ENCODE results near the gene PLXNA2. TPM values are rescaled to one million over a fixed set of nuclear protein-coding genes. Genes with fewer than 3 reads are reported as not detected.

The PLXNA2 gene
- total RNA-seq, 1 donor from 2014 or later, result 1.7 TPM

GRCh38 chr1:208074353-208074752, 169.8 kb downstream of the PLXNA2 start:
- TF ChIP-seq EZH2phosphoT487 (IDR thresholded peaks at IDR 0.05), result no peak
- H3K27ac ChIP-seq, result no peak overlapping the region
- no peaks in the 10 kb centered on the region for H4K20me1 ChIP-seq (ENCODE audit: low read depth)
- no peak overlapping the region for H3K4me2 ChIP-seq
- H3K4me1 ChIP-seq, result peaks cover 32% of the 10 kb centered on the region
- H3K36me3 ChIP-seq, result no peaks in the 10 kb centered on the region
- Mint-ChIP-seq H3K36me3 (peaks cover 20% of the 10 kb centered on the region), H3K4me3 (no peak overlapping the region), H3K9me3 (peaks cover 2% of the 10 kb centered on the region), H3K4me1 (peaks cover 63% of the 10 kb centered on the region), H3K27ac (no peak overlapping the region), H3K27me3 (ENCODE audit: insufficient read depth, low read depth) (no peaks in the 10 kb centered on the region)
- no peak overlapping the region for H3K9ac ChIP-seq
- no peak for DNase-seq (ENCODE audit: low spot score)
- H3K27me3 ChIP-seq, result no peaks in the 10 kb centered on the region
- no peak overlapping the region for H2AFZ ChIP-seq (replicated peaks)
- H3K4me3 ChIP-seq, result no peak overlapping the region
- no peaks in the 10 kb centered on the region for H3K79me2 ChIP-seq (ENCODE audit: low read depth)
- peaks cover 18% of the 10 kb centered on the region for H3F3A ChIP-seq (ENCODE audit: low read depth)
- no peaks in the 10 kb centered on the region for H3K9me3 ChIP-seq (ENCODE audit: low read depth)

DNA sequence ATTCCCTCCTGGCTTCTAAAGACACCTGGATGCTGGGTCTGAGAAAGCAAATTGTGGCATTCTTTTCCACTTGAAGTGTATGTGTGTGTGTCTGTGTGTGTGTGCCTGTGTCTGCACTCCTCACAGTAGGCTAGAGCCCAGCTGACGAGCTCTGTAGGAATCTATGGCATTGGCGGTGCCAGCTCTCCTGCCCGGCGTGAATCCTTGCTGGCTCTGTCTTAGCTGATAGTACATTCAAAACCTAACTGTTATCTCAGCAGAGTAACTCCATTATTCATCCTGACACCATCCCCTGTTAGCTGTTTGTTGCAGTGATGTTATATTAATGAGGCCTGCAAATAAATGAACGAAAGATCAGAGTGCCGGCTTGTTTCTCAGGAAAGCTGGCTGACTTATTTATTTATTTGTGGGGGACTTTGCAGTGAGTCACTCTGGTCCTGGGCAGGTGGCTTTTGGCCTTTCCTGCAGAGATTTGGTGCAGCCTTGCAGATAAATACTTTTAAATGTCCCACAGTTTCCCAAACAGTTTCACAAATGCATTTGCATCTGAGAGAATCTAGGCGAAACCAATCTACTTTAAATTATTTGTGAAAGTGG, 172.7 kb downstream of the PLXNA2 start:
- H3K27ac Mint-ChIP-seq, result peak overlapping the region; percentile 74
- no peak overlapping the region for H2AFZ ChIP-seq (replicated peaks)
- H3K4me1 ChIP-seq, result peaks cover 23% of the 10 kb centered on the region
- peaks cover 2% of the 10 kb centered on the region for H3K9me3 Mint-ChIP-seq
- no peaks in the 10 kb centered on the region for H3K36me3 ChIP-seq
- H3F3A ChIP-seq (ENCODE audit: low read depth), result no peaks in the 10 kb centered on the region
- H3K4me3 ChIP-seq, result no peak overlapping the region
- no peak overlapping the region for H3K27ac ChIP-seq
- H3K79me2 ChIP-seq (ENCODE audit: low read depth), result no peaks in the 10 kb centered on the region
- no peaks in the 10 kb centered on the region for H3K27me3 ChIP-seq
- H3K9ac ChIP-seq, result no peak overlapping the region
- H3K4me2 ChIP-seq, result no peak overlapping the region
- no peak overlapping the region for H3K4me3 Mint-ChIP-seq
- H3K4me1 Mint-ChIP-seq, result peaks cover 50% of the 10 kb centered on the region
- no peak for TF ChIP-seq EZH2 (IDR thresholded peaks at IDR 0.05)
- TF ChIP-seq, protein P1, sequence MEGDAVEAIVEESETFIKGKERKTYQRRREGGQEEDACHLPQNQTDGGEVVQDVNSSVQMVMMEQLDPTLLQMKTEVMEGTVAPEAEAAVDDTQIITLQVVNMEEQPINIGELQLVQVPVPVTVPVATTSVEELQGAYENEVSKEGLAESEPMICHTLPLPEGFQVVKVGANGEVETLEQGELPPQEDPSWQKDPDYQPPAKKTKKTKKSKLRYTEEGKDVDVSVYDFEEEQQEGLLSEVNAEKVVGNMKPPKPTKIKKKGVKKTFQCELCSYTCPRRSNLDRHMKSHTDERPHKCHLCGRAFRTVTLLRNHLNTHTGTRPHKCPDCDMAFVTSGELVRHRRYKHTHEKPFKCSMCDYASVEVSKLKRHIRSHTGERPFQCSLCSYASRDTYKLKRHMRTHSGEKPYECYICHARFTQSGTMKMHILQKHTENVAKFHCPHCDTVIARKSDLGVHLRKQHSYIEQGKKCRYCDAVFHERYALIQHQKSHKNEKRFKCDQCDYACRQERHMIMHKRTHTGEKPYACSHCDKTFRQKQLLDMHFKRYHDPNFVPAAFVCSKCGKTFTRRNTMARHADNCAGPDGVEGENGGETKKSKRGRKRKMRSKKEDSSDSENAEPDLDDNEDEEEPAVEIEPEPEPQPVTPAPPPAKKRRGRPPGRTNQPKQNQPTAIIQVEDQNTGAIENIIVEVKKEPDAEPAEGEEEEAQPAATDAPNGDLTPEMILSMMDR (IDR thresholded peaks at IDR 0.05), result no peak
- no peak for TF ChIP-seq EZH2phosphoT487 (IDR thresholded peaks at IDR 0.05)
- peaks cover 19% of the 10 kb centered on the region for H3K36me3 Mint-ChIP-seq
- peaks cover 5% of the 10 kb centered on the region for H3K27me3 Mint-ChIP-seq (ENCODE audit: insufficient read depth, low read depth)
- DNase-seq (ENCODE audit: low spot score), result no peak
- H4K20me1 ChIP-seq (ENCODE audit: low read depth), result no peaks in the 10 kb centered on the region
- no peaks in the 10 kb centered on the region for H3K9me3 ChIP-seq (ENCODE audit: low read depth)

- no peak overlapping the region for H3K4me3 ChIP-seq
- no peak overlapping the region for H3K4me2 ChIP-seq
- Mint-ChIP-seq H3K9me3 (peaks cover 2% of the 10 kb centered on the region), H3K4me1 (peaks cover 52% of the 10 kb centered on the region), H3K36me3 (peaks cover 19% of the 10 kb centered on the region), H3K4me3 (no peak overlapping the region), H3K27ac (peak overlapping the region; percentile 54), H3K27me3 (ENCODE audit: insufficient read depth, low read depth) (peaks cover 12% of the 10 kb centered on the region)
- H3K27me3 ChIP-seq, result no peaks in the 10 kb centered on the region
- no peaks in the 10 kb centered on the region for H3K36me3 ChIP-seq
- H3K9ac ChIP-seq, result no peak overlapping the region
- no peaks in the 10 kb centered on the region for H4K20me1 ChIP-seq (ENCODE audit: low read depth)
- H3K79me2 ChIP-seq (ENCODE audit: low read depth), result no peaks in the 10 kb centered on the region
- no peak for DNase-seq (ENCODE audit: low spot score)
- H2AFZ ChIP-seq (replicated peaks), result no peak overlapping the region
- no peak overlapping the region for H3K27ac ChIP-seq
- peaks cover 22% of the 10 kb centered on the region for H3K4me1 ChIP-seq
- H3K9me3 ChIP-seq (ENCODE audit: low read depth), result no peaks in the 10 kb centered on the region
- no peaks in the 10 kb centered on the region for H3F3A ChIP-seq (ENCODE audit: low read depth)
- TF ChIP-seq, protein P1 (IDR thresholded peaks at IDR 0.05), result no peak
- no peak for TF ChIP-seq EZH2phosphoT487 (IDR thresholded peaks at IDR 0.05)
- TF ChIP-seq EZH2 (IDR thresholded peaks at IDR 0.05), result no peak
Measured at GRCh38 chr1:208069908-208070307, 174.3 kb downstream of the PLXNA2 start.

DNA sequence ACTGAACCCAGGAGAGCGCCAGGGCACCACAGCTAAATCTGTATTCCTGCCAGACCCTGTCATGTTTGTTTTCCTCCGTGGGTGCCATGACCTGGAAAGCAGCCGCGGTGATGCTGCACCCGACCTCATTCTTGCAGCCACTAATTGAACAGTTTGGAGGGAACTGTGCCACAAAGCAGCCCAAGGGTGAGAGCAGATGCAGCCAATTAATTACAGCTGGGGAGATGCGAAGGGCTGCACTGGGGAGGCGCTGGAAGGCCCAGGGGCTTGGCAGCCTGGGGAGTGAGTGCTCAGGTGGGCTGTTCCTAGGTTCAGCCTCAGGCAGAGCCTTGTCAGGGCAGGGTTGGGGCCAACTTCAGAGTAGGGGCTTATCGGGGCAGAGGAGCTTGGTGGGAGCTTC, 174.9 kb downstream of the PLXNA2 start:
- peaks cover 52% of the 10 kb centered on the region for H3K4me1 Mint-ChIP-seq
- no peaks in the 10 kb centered on the region for H3K9me3 Mint-ChIP-seq
- no peak for DNase-seq (ENCODE audit: low spot score)
- Histone ChIP-seq H3K27ac (no peak overlapping the region), H3F3A (ENCODE audit: low read depth) (no peaks in the 10 kb centered on the region), H3K9me3 (ENCODE audit: low read depth) (no peaks in the 10 kb centered on the region), H3K36me3 (no peaks in the 10 kb centered on the region), H2AFZ (replicated peaks) (no peak overlapping the region), H4K20me1 (ENCODE audit: low read depth) (no peaks in the 10 kb centered on the region), H3K4me2 (peak overlapping the region; percentile 5), H3K4me1 (peaks cover 22% of the 10 kb centered on the region), H3K9ac (no peak overlapping the region), H3K79me2 (ENCODE audit: low read depth) (no peaks in the 10 kb centered on the region), H3K4me3 (no peak overlapping the region), H3K27me3 (no peaks in the 10 kb centered on the region)
- H3K36me3 Mint-ChIP-seq, result peaks cover 13% of the 10 kb centered on the region
- TF ChIP-seq, protein P1 (IDR thresholded peaks at IDR 0.05), result no peak
- TF ChIP-seq EZH2 (IDR thresholded peaks at IDR 0.05), result no peak
- H3K27ac Mint-ChIP-seq, result no peak overlapping the region
- peaks cover 12% of the 10 kb centered on the region for H3K27me3 Mint-ChIP-seq (ENCODE audit: insufficient read depth, low read depth)
- no peak overlapping the region for H3K4me3 Mint-ChIP-seq
